OCI-LY3 (cell line): Measurements from ENCODE around the gene NFIC.

Source experiments
- H2AFZ ChIP-seq: fragments of 200-600, 300-600 bp; shearing (Covaris generic); 2 replicates; pipeline ENCODE4 v1.6.0; 2014; ENCODE audit warnings: antibody characterized with exemption, low read depth, low read length
- H3K27ac ChIP-seq: fragments of 200-600, 300-600 bp; sonication (generic); 2 replicates; pipeline ENCODE4 v1.5.1; 2014; ENCODE audit warnings: mild to moderate bottlenecking, low read length, moderate library complexity, mixed read lengths
- H3K27me3 ChIP-seq: fragments of 200-600, 300-600 bp; sonication (generic); 2 replicates; pipeline ENCODE4 v1.6.1; 2014; ENCODE audit warnings: low read depth, low read length, mixed read lengths
- H3K36me3 ChIP-seq: fragments of 200-600, 300-600 bp; sonication (generic); replicated peaks from 2 replicates; pipeline ENCODE3; 2014; ENCODE audit warnings: low read depth, low read length, mixed read lengths
- H3K4me1 ChIP-seq: fragments of 300-600, 200-600 bp; sonication (generic); 2 replicates; pipeline ENCODE4 v1.6.1; 2014; ENCODE audit warnings: low read length, mixed read lengths
- H3K4me2 ChIP-seq: fragments of 200-600, 300-600 bp; sonication (generic); 2 replicates; pipeline ENCODE4 v1.6.1; 2014; ENCODE audit warnings: low read length, mixed read lengths
- H3K4me3 ChIP-seq: fragments of 300-600, 200-600 bp; sonication (generic); 2 replicates; pipeline ENCODE4 v1.5.1; 2014; ENCODE audit warnings: antibody characterized with exemption, mild to moderate bottlenecking, low read length, moderate library complexity
- H3K79me2 ChIP-seq: fragments of 300-600, 200-600 bp; shearing (Covaris generic); 2 replicates; pipeline ENCODE4 v1.6.1; 2014; ENCODE audit warnings: mild to moderate bottlenecking, low read length, mixed read lengths
- H3K9ac ChIP-seq: fragments of 300-600, 200-600 bp; shearing (Covaris generic); 2 replicates; pipeline ENCODE4 v1.6.0; 2014; ENCODE audit warnings: mild to moderate bottlenecking, low read length, moderate library complexity
- H3K9me3 ChIP-seq: fragments of 200-600, 300-600 bp; shearing (Covaris generic); 2 replicates; pipeline ENCODE4 v1.6.1; 2014; ENCODE audit warnings: low read length, mixed read lengths; ENCODE audit not compliant: insufficient read depth
- H4K20me1 ChIP-seq: fragments of 200-600, 300-600 bp; sonication (generic); 2 replicates; pipeline ENCODE4 v1.6.1; 2016; ENCODE audit warnings: low read length, mixed read lengths; ENCODE audit not compliant: insufficient read depth
- CTCF ChIP-seq: fragments of 200-600, 300-600 bp; sonication (generic); IDR thresholded peaks from 2 replicates; pipeline ENCODE4 v1.5.1; 2014; ENCODE audit warnings: antibody characterized with exemption, low read length, low read depth
- EZH2phosphoT487 ChIP-seq: fragments of 200-600 bp; shearing (Covaris generic); IDR thresholded peaks from 2 replicates; pipeline ENCODE4 v1.6.1; 2018; ENCODE audit warnings: antibody characterized with exemption, mixed run types, low read depth

The NFIC gene

GRCh38 chr19:3403489-3404323 lies 37.3 kb downstream of the NFIC start:
- Histone ChIP-seq H3K27ac (no peak overlapping the region), H4K20me1 (peaks cover 53% of the 10 kb centered on the region)

GRCh38 chr19:3404324-3405260 lies 38.2 kb downstream of the NFIC start:
- Histone ChIP-seq H3K4me2 (no peak overlapping the region), H3K27me3 (no peaks in the 10 kb centered on the region), H4K20me1 (peaks cover 55% of the 10 kb centered on the region), H3K9ac (no peak overlapping the region), H3K4me3 (no peak overlapping the region), H2AFZ (no peak overlapping the region), H3K79me2 (peaks cover 86% of the 10 kb centered on the region), H3K36me3 (peaks cover 13% of the 10 kb centered on the region), H3K27ac (no peak overlapping the region), H3K4me1 (peaks cover 3% of the 10 kb centered on the region; the same call in 1 of the 2 replicates), H3K9me3 (no peaks in the 10 kb centered on the region)
- TF ChIP-seq EZH2phosphoT487 (no peak), CTCF (no peak)

More at GRCh38 chr19:3403489-3404323, 37.3 kb downstream of the NFIC start:
- peaks cover 3% of the 10 kb centered on the region; the same call in 1 of the 2 replicates for H3K4me1 ChIP-seq
- no peaks in the 10 kb centered on the region for H3K27me3 ChIP-seq
- no peak overlapping the region for H3K4me2 ChIP-seq
- H2AFZ ChIP-seq: no peak overlapping the region
- H3K36me3 ChIP-seq: peaks cover 17% of the 10 kb centered on the region
- no peaks in the 10 kb centered on the region for H3K9me3 ChIP-seq
- peaks cover 86% of the 10 kb centered on the region for H3K79me2 ChIP-seq
- TF ChIP-seq CTCF (no peak), EZH2phosphoT487 (no peak)
- H3K9ac ChIP-seq: no peak overlapping the region
- no peak overlapping the region for H3K4me3 ChIP-seq

- peaks cover 84% of the 10 kb centered on the region for H3K79me2 ChIP-seq
- H3K27me3 ChIP-seq: no peaks in the 10 kb centered on the region
- TF ChIP-seq EZH2phosphoT487: no peak
- no peak for TF ChIP-seq CTCF
- H3K4me1 ChIP-seq: no peaks in the 10 kb centered on the region
- H3K9me3 ChIP-seq: no peaks in the 10 kb centered on the region
- H3K27ac ChIP-seq: no peak overlapping the region
- H3K4me3 ChIP-seq: no peak overlapping the region
- no peak overlapping the region for H3K4me2 ChIP-seq
- no peak overlapping the region for H2AFZ ChIP-seq
- H4K20me1 ChIP-seq: peaks cover 56% of the 10 kb centered on the region
- peaks cover 13% of the 10 kb centered on the region for H3K36me3 ChIP-seq
- H3K9ac ChIP-seq: no peak overlapping the region
These were observed 38.9 kb downstream of the NFIC start for GRCh38 chr19:3405261-3405653.
